SW 1271 (cell line): ENCODE data around the gene UGT1A4.

Experiments used
- DNase-seq, 2 experiments: peaks; one replicate each; lab custom pipeline; 2025; lab: John Stamatoyannopoulos, UW

UGT1A4 gene

DNA sequence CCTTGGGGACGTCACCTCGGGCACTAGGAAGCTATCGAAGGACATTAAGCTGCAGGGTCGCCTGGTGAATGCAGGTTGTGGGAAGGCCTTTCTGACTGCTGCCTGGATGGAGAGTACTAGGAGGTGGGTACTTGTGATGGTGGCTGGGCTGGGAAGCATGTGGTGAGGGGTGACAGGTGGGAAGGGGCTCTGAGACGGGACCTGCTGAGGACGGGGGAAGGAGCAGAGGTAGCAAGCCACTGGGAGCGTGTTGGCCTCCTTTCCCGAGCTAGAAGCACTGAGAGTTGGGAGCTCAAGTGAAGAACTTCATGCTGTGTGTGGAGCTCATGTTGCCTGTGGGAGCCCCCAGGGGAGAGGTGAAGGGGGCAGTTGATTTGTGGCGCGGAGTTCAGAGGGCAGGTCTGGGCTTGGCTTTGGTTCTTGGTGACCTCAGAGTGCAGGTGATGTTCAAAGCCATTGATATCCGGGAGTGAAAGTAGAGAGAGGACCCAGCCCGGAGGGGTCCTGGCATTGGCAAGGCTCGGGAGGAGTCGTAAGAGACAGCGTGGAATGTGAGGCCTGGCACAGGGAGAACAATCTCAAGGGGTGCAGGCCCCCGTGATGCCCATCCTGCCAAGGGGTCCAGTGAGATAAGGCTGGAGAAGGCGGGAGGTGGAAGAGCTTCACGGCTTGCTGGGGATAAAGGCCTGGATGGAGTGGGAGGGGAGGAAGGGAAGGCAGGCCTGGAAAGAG is 72.8 kb downstream of the UGT1A4 start:
- DNase-seq, result no peak

DNA sequence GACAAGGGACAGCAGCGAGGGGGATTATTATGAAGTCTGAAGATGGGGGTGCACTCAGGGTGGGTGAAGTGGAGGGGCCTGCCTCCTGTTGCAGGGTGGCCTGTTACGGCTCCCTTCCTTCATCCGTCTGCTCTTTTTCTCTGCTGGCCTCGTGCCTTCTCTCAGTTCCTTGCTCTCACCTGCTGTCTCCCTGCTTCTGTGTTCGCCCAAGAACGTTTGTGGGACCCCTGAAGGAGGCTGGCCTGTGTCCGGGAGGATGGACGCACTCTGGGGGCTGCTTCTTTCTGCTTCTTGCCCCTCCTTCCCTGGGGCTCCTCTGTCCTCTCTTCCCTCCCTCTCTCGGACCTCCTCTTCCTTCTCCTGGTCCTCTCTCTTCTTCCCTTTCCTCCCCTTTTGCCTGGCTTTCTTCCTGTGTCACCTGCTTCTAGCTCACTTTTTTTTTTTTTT is 73.4 kb downstream of the UGT1A4 start:
- DNase-seq, result no peak

DNA sequence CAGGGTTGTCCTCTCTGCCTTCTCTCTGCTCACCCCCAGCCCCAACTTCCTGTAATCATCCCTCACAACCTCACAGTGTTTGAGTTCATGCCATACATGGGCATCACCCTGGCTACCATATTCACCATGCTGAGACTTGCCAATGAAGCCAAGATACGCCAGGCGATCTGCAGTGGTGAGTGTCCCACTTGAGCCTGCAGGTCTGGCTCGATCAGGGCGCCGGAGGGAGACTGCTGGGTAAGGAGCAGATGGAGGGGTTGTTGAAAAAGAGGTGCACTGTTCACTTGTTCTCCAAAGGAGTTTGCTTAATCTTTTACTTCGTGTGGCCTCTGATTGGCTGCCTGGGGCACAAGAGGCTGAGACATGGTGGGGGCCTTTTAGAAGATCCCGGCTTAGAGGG is 74.2 kb downstream of the UGT1A4 start:
- no peak for DNase-seq

DNA sequence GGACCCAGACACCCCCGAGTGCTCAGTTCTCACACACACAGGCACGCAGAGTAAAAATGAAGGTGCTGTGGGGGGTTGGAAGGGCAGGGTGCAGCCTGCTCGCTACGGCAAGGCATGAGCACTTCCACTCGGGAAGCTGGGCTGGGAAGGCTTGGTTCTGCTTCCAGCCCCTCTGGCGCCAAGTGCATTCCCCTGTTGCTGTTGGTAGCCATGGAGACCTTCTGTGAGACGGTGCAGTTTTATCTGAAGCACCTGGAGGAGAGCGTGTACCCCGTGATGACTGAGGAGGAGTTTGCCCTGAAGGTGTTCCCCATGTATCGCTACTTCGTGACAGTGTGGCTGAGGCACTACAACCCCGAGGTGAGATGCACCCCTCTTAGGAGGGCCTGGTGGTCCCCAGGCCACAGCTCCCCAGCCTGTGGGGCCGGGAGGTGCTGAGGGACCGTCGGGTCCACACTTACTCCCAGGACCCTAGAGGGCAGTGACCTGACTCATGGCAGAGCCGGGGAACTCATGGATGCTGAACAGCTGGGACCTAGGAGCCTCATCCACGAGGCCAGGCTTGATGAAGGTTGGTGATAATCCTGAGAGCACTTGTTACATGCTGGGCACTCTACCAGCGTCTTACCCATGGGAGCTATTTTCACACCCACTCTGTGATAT is 75.1 kb downstream of the UGT1A4 start:
- no peak for DNase-seq

DNA sequence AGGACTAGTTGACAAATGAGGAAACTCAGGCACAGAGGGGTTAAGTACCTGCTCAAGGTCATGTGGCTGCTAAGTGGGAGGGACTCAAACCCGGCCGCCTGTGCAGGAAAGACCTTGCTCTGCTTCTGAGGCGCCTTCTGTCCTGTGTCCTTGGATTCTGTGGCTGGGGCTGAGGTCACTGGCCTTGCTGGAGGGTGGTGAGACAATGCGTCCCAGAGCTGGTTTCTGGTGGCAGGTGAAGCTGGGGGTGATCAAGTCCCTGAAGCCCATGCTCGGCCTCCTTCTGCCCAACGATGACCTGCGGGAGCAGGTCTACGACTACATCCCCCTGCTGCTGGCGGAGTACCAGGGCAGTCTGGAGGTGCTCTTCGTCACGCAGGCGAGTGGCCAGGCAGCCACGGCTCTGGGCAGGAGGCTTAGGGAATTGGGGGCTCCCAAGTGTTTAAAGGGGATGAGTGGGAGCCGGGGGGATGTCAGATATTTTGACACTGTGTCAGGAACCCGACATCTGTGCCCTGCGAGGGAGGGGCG is 75.7 kb downstream of the UGT1A4 start:
- DNase-seq, result no peak

DNA sequence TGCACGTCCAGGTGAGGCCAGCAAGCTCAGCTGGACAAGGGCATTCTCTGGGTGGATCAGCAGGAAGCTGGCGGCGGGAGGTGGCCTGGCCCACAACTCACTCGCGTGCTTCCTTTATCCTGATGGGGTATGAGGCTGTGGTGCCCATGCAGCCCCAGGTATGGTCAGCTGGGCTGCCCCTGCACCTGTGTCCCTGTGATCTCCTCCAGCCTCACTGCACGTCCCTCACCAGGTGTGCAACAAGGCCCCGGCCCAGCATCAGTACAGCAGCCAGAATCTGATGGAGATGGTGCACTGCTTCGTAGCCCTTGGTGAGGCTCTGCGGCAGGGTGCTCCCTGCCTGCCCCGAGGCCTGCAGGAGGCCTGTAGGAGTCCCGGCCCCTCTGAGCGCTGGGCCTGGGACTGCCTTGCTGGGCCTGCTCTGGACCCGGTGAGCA is 77.2 kb downstream of the UGT1A4 start:
- no peak for DNase-seq

DNA sequence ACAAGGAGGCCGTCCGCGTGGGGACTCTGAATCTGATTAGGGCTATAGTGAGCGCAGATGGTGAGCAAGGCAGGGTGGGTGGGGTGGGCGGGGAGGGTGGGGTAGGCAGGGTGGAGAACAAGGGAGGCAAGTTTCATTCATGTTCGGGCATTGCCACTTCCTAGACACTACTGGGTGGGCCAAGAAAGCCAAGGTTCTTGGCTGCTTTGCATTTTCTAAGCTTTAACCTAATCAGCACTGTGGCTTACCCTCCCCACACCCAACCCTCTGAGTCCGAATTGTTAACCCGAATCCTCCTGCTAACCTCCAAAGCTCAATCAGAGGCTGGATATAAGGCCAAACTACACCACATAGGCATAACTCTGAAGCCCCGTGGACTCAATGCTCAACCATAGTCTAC is 77.7 kb downstream of the UGT1A4 start:
- DNase-seq, result no peak

DNA sequence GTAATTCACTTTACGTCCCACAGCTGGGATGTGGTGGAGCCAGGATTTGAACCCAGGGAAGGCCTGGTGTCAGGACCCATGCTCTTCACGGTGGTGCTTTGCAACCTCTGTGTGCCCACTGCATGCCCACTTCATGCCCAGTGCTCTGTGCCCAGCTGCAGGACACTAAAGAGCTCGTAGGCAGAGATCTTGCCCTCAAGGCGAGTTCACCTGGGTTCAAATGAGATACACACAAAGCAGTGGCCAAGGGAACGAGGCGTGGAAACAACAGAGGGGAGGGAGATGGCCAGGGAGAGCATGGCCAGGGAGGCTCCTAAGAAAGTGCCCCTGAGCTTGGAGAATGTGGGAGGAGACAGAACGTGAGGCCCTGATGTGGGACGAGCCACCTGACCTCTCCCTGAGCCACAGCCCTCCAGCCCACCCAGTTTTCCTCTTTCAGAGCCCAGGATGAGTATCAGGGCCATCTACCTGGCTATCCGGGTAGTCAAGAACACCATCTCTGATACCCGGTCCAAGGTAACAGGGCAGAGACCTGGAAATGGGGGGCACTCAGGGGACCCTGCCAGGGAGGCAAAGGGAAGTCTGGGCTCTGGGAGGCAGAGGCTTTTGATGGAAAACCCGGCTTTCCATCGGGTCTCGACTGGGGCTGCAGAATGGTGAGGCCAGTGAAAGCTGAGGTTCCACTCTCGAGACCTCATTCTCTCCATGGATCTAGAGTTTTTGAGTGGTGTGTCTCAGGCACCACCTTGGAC is 80.0 kb downstream of the UGT1A4 start:
- no peak for DNase-seq

DNA sequence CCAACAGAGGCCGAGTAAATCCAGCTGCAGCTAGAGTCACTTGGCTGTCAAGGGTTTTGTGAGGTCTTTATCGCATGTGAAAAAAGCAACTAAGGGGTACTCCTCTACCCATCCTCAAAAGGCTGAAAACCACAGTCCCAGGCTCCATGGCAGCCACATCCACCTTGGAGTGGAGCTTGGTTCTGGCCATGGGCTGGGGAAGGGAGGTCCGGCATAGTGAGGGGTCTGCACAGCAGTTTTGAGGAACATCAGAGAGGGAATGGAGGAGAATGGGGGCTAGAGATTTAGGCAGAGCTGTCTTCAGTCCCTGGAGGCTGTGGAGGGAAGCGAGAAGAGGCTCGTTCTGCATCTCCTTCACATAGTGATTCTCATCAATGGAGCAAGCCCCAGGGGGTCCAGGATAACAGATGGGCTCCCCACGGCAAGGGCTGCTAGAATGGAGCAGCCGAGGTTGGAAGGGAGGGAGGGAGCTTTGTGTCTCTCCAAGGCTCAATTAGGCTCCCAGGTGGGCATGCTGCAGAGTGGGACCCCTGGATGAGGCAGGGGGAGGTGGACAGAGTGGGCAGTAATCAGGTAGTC is 80.6 kb downstream of the UGT1A4 start:
- DNase-seq, result no peak

DNA sequence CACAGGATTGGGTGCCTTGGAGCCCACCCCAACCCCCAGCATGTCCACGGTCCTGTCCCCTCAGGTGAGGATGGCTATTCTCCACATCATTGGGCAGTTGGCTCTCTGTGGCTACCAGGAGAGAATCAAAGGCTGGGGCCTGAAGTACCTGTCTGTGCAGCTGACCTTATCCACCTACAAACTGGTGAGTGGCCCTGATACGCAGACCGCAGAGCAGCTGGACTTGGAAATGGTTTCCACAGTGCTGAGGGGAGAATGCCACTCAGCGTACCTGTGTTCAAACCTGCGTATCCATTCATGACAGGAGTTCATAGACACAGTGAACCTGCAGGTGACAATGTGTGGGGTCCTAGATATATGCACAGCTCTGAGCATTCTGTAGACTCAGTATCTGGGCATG is 81.2 kb downstream of the UGT1A4 start:
- no peak for DNase-seq

DNA sequence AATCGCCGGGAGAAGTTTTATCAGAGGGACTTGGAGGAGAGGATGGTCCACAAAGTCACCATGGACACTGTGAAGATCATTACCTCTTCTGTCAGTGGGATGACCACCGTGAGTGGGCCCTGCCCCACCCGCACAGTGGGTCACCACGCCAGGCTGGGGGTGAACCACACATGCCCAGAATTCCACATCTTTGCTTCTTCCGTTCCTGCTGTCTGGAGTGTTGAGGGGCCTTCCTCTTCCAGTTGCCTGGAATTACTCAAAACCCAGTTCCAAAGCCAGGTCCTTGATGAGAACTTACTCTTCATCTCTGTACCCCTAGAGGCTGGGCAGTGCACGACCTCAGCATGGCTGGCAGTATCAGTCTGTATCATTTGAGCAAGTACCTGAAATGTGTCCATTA is 81.7 kb downstream of the UGT1A4 start:
- no peak for DNase-seq

DNA sequence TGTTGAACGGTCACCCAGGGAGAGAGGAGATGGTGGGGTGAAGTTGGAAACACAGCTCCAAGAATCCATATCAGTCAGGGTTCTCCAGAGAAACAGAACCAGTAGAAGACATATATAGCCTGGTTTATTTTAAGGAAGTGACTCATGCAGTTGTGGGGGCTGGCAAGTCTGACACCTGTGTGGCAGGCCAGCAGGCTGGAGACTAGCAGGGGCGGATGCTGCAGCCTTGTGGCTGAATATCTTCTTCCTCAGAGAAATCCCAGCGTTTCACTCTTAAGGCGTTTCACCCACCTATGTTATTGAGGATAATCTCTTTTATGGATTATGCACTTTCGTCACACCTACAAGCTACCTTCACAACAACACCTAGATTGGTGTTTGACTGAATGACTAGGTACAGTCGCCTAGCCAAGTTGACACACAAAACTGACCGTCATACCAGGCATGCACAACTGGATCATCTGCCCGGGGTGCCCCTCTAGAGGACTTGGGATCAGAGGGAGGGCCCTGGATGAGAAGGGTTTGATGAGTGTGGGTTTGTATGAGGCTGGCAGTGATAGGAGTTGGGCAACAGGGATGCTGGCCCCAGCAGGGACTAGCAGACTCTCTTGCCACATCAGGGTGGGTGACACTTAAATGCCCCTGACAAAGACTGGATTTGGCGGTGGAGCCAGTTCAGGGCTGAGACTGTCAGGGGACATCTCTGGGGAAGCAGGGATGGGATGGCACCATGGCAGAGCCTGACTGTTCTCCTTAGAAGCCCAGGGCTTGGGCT is 83.0 kb downstream of the UGT1A4 start:
- DNase-seq, result peak in 1 of 2 experiments; percentile 3

DNA sequence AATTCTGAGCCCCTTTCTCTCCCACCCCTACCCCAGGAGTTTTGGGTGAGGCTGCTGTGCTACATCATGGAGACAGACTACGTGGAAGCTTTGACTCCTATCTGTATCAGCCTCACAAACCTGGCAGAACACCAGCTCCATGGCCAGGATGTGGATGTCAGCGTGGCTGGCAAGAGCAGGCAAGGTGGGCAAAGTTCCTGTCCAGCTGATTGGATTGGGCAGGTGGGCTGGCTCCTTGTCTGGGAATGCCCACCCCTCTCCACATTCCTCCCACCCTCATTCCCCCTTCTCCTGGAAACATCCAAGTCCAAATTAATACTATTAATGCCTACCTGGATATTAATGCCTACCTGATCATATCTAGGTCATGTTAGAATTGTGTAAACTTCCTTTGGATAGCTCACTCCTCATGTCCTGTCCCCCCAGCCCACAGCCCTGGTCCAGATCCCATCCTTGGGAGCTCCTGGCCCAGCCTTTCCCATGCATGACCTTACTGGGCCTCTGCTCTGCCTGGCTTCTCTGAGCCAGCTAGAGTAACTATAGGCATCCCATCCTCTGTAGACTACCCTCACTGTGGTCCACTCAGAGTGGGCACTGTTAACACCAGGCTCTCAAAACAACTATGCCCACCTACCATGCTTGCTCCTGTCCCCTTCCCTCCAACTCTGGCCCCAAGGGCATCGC is 83.7 kb downstream of the UGT1A4 start:
- DNase-seq, result no peak

DNA sequence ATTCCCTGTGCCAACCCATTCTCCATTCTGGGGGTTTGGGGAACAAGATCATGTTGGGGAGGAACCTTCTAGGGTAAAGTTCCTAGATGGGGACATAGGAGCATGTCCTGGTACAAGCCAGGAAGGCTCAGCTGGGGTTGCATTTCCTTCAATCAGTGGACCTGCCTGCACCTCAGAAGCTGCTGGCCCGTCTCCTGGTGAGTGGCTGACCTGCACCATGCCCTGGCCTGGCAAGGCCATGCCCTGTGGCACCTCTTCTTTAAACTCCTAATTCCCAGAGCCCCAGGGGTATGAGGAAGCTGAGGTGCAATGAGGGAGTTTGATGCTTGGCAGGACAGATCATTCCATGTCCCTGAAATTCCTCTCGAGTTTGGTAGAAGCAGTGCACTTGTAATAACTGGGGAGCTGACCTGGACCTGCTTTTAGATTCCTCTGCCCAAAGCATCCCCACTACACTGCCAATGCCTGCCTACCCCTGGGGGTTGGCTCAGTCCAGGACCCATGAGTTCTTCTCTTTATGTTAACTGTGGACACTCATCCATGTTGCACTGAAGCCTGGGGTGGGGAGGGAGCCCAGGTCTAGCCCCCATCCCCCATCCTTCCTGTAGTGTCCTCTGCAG is 84.9 kb downstream of the UGT1A4 start:
- DNase-seq, result no peak

DNA sequence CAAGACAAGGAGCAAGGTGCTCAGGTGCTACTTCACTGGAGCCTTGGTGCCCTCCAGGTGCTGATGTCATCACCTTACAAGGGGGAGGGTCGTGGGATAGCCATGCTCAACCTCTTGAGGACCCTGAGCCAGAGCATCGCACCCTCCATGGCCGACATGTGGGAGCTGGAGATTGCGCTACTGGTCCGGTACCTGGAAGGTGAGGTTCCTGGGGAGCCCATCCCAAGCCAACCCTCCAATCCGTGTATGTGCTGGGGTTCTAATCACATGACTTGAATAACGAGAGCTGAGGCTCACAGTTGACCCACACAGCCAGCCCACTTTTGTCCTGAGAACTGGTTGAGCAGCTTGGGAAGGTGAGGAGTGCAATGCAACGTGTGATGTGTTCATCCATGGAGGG is 85.5 kb downstream of the UGT1A4 start:
- no peak for DNase-seq

DNA sequence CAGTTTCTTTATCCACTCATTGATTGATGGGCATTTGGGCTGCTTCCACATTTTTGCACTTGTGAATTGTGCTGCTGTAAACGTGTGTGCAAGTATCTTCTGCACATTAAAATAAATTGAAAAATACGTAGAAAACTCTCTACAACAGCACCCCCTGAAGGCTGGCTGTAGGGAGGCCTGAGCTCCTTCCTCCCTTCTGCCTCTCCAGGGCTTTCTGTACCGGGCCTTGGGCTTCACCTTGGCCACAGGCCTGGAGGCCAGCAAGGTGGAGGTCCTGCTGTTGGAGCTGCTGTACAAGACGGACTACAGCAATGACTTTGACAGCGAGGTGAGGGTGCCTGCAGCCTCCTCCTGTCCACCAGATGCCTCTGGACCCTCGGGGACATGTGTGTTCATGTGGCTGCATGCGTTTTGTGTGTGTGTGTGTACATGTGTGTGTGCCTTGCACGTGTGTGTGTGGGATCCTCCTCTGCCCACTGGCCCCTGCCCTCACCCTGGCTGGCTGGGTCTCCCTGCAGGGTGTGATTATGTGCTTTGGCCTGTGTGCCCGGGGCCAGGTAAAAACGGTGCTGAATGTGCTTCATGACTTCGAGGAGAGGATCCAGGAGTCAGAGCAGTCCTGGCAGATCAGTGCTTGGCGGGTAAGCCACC is 88.8 kb downstream of the UGT1A4 start:
- no peak for DNase-seq

DNA sequence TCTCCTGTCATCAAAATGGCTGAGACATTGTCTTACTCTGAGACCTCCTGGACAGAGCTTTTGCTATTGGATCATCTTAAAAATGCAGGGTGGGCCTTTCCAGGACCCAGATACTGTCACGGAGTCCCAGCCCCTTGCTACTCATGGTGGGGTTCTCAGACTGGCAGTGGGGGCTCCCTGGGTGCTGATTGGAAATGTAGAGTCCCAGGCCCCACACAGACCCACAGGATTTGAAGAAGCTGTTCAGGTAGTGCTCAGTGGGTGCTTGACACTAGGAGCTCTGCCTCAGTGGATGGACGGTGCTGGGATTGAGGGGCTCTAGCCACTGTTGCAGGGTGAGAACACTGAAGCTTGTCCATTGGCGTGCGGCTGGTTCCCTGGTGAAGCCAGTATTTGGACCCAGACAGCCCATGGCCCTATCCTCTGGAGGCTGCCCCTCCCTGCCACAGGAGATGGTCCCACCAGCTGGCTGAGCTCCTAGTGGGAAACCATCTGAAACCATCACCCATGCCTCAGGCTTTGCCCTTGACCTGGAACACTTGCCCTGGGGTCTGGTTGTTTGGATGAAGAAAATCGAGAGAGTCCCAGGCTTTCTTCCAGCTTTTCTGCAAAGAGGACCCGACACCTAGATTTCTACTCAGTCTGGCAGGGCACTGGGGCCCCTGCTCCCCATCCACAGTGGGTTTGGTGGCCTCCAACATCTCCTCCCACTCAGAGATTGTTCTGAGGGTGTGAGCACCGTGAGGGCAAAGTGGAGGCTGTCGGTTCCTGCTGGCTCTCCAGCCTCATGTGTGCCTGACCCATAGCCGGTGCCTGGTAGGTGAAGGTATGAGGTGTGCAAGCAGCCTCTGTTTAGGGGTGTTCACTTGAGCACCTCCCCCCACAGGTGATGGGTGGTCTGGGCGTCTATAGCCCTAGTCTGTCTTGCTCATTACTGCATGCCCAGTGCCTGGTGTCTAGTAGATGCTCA is 89.7 kb downstream of the UGT1A4 start:
- DNase-seq, result no peak

DNA sequence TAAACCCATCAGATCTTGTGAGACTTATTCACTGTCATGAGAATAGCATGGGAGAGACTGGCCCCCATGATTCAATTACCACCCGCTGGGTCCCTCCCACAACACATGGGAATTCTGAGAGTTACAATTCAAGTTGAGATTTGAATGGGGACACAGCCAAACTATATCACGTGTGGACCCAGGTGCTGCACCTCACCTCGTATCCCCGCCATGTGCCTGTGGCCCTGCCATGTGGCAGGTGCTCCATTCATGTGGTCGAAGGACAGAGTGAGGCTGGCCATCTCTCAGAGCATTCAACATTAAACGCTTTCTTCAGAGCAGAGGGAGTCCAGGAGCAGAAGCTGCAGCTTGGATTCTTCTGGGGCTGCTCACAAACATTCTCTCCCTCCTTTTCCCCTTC is 91.8 kb downstream of the UGT1A4 start:
- DNase-seq, result no peak

DNA sequence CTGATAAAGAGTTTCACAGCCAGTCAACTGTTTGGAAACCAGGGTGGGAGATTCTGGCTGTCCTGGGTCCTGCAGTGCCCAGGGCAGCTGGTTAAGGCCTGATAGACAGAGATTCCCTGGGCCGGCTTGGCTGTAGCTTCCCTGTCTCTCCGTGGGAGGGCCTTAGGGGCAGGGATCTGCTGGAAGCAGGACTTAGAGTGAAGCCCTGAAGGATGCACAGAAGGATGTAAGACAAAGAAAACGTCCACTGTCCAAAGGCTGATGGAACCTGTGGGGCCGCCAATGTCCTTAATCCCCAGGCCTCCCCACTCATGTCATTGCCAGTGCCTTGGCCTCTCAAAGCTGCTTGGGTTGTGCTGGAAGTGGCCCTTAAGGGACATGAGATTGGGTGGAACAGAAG is 92.6 kb downstream of the UGT1A4 start:
- DNase-seq, result no peak
